NT2/D1 (cell line): ENCODE results near the gene COA8.

Experiments used
- SUZ12 ChIP-seq: IDR thresholded peaks from 2 replicates; pipeline ENCODE4 v1.6.1; 2011; ENCODE audit not compliant: insufficient read length, insufficient read depth; ENCODE audit errors: extremely low read depth
- YY1 ChIP-seq: IDR thresholded peaks from 2 replicates; pipeline ENCODE4 v1.6.1; 2011; ENCODE audit not compliant: insufficient read length, insufficient read depth
- ZNF274 ChIP-seq: IDR thresholded peaks from 2 replicates; pipeline ENCODE4 v1.6.1; 2011; ENCODE audit warnings: mild to moderate bottlenecking, low read depth, low read length

DNA sequence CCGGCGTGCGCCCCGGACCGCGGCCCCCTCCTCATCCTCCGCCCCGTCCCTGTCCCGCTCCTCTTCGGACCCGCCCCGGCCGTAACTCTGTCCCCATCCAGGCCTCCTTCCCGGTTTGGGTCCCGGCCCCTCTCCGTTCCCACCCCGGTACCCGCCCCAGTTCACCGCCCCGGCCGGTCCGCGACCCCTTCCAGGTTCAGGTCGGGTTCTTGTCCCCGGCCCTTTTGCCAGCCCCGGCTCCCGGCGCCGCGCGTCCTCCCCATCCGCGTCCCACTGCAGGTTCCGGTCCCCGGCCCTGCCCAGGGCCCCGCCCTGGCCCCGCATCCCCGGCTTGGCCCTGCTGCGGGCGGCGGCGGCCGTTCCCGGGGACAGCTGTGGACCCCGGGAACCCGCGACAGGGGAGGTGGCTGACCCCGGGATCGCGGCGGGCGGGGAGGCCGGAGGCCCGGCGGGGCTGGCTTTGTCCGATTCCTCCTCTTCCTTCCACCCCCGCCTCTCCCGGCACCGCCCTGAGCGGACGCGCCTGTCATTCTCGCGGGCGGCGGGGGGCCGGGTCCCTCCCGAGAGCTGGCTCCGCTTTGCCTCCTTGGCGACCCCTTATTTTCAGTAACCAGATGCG lies 66.9 kb downstream of the COA8 start:
- TF ChIP-seq YY1 (no peak), ZNF274 (no peak), SUZ12 (no peak)
